DMS153 treated with DMSO at 0.1 percent for 48 hours (cell line): ENCODE results near the gene ACTN3.
"Not testable (repeated sequence)": the region's sequence is repeated elsewhere in the genome, so short reads cannot be mapped to it uniquely, and the experiment has no call there.

Experiments
- DNase-seq: peaks from one replicate; lab custom pipeline; 2025; ENCODE audit not compliant: unreplicated experiment; lab: John Stamatoyannopoulos, UW

Gene ACTN3

DNA sequence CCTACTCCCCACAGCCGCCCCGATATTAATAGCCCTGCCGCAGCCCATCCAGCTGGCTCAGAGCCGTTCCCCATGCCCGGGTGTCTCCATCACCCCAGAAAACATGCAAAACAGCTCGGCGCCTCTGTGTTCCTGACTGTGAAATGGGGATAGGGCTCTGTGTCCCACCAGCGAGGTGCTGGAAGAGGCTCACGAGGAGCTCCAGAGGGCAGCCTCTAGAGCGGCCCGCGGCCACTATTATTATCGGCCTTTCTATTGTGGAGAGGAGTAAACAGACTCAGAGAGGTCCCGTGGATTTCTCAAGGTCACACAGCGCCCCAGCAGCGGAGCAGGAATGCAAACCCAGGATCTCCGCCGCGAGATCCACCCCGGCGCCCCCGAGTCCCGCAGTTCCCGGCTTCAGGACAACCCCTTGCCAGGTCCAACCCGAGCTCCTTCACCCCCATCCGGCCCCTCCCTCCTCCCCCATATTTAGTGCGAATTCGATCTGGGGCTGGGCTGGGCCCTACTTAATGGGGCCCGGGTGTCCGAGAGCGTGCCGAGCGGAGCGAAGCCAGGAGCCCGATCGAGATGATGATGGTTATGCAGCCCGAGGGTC lies at the start of gene ACTN3:
Gene ACTN3 (plus strand): TSS at position 536 of the 598 bp plus-strand sequence. CDS start 35 bp downstream, at position 571.
- no peak for DNase-seq

GRCh38 chr11:66497206-66497605 lies 49.5 kb upstream of the ACTN3 start:
- no peak for DNase-seq

GRCh38 chr11:66498506-66498905 lies 48.2 kb upstream of the ACTN3 start:
- DNase-seq = no peak

DNA sequence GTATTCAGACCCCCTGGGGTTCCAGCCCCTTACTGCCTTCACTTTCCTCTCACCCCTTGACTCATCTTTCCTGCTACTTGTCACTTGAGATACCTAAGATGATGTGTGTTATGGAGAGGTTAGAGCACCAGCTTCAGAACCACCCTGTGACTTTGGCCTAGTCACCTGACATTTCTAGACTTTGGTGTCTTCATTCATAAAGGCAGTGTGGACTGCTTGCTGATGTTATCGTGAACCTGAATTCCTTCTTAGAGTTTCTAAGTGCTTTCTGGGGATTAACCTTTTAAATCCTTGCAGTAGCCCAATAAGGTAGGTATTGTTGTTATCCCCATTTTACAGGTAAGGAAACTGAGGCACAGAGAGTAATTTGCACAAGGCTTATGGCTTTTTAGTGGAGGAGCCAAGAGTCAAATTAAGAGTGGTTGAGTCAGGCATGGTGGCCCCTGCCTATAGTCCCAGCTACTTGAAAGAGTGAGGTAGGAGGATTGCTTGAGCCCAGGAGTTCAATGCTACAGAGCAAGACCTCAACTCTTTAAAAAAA lies 41.4 kb upstream of the ACTN3 start:
- DNase-seq = no peak

DNA sequence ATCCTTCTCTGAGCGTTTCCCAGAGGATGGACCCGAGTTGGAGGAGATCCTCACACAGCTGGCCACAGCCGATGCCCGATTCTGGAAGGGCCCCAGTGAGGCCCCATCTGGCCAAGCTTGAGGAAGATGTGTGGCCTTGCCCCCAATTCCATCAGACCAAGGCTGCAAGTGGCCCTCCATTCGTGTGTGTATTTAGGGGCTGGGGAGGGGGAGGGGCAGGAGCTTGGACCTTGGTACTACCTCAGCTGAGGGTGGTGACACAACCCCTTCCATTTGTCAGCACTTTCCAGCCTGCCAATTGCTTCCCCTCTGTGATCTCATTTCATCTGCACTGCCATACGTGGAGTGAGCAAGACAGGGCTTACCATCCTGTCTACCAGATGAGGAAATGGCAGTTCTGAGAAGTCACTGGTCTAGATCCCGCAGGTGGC lies 37.6 kb upstream of the ACTN3 start:
- no peak for DNase-seq

GRCh38 chr11:66510271-66510989 lies 36.3 kb upstream of the ACTN3 start, which contains the start of gene BBS1:
Gene BBS1 (plus strand): TSS chr11:66510635. CDS start chr11:66510660, 25 bp downstream.
- peak; percentile 54 for DNase-seq

GRCh38 chr11:66510990-66511339 lies 35.7 kb upstream of the ACTN3 start:
- no peak for DNase-seq

- DNase-seq = no peak
Measured at GRCh38 chr11:66523611-66524010, 23.1 kb upstream of the ACTN3 start.

GRCh38 chr11:66524304-66525040 lies 22.2 kb upstream of the ACTN3 start:
- no peak for DNase-seq

DNA sequence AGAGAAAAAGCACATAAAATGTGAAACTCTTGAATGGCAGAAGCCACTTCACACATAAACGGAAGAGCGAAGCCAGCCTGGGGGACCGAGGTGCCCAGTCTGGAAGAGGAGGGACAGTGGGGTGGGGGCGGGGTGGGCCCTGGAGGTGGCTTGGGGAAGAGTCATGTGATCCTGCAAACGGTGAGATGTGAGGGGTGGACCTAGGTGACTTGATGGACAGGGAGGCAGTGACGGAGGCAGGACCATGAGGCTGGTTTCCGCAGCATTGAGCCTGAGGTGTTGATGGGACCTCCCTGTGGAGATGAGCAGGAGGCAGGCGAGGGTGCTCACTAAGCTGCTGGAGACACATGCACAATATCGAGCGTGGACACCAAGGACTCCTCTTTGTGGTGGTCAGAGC lies 17.6 kb upstream of the ACTN3 start:
- DNase-seq = no peak

GRCh38 chr11:66529655-66530054 lies 17.0 kb upstream of the ACTN3 start:
- DNase-seq = no peak

DNA sequence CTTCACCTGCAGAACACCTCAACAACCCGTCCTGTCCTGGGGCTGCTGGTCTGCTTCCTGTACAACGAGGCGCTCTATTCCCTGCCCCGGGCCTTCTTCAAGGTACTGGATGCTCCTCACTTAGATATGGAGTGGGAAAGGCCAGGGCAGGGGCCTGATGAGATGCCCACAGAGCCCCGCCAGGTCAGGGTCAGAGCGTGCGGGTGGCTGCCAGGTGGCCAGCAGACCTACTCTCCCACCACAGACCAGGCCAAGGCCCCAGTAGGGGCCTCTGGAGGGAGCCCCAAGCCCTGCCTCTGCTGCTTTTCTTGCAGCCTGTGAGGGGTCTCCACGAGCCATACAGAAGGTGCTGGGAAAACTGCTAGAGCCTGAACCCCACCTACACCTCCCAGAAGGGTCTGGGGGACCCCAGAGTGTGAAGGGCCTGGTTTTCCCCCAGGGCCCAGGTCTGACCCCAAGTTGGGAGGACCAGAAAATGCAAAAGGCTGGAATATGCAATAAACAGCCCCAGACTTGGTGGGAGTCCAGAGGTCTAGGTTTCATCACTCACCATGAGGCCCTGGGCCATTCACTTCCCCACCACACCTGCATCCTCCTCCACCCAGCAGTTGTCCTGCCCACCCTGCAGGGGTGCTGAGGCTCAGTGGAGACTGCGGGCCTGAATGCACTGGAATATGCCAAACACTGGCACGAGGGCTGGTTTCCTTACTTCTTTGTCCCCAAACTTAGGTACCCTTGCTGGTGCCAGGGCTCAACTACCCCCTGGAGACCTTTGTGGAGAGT lies 15.6 kb upstream of the ACTN3 start:
- no peak for DNase-seq

GRCh38 chr11:66531841-66532240 lies 14.9 kb upstream of the ACTN3 start:
- DNase-seq = no peak

- no peak for DNase-seq
Measured at GRCh38 chr11:66532784-66533183, 13.9 kb upstream of the ACTN3 start.

DNA sequence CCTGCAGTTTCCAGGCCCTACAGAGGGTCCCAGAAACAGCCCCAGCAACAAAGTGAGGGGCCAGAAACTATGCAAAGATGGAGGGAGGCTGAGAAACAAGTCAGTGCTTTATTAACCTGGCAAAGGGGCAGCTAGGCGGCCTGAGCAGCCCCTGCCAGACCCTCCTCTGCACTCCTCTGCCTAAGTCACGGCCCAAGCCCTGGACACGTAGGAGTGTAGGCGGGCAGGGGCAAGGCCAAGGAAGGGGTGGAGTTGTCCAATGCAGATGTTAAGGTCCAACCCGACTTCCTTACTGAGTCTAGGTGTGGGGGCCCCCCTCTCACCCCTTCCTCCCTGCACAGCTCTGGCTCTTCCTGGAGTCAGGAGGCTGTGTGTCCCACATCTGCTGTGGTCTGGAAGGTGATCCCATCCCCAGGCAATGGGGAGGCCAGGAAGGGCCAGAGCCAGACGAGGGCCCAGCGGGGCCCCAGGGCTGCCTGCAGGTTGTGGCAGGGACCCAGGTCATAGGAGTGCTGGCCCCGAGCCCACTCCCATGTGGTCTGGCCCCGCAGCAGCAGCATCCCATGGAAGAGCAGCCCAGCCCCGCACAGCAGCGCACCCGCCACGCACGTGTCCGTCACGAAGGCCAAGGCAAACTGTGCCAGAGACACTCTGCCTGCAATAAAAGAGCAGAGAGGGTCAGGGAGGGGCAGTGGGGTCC lies 7.4 kb upstream of the ACTN3 start:
- no peak for DNase-seq

- DNase-seq = no peak
Measured at GRCh38 chr11:66539870-66540213, 6.9 kb upstream of the ACTN3 start.

GRCh38 chr11:66540598-66540997 lies 6.1 kb upstream of the ACTN3 start:
- not testable (repeated sequence) for DNase-seq

DNA sequence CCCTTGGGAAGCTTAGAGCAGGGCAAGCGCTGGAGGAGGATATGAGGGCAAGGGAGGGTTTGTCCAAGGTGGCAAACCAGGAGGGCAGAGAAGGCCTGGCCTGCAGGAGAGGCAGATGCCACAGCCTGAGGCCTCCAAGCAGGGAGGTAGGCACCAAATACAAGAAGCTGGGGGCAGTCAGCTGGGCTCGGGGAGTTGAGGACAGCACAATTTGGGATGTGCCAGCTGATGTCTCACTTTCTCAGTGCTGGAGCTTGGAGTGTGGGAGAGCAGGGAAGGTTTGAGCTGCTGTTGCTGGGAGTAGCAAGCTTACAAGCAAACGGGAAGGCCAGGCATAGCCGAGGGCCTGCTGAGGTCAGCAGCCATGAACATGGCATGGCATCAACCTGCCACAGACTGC lies 4.8 kb upstream of the ACTN3 start:
- DNase-seq = no peak

DNA sequence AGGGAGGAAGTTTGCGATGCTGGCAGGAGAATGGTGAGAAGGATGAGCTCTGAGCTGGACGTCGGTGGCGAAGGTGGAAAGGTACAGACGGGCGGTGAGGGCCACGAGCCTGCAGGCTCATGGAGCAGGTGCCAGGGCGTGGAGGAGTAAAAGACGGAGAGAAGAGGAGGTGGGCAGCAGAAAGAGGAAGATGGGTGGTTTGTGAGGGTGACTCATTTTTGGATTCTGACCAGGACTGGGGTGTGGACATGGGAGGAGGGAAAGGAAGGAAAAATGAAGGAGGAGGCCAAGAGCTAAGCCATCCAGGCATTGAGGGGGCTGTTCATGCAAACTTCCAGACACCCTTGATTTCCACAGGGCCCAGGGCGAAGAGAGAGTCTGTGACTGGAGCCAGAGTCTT lies 4.3 kb upstream of the ACTN3 start:
- DNase-seq = no peak

GRCh38 chr11:66543263-66544107 lies 3.2 kb upstream of the ACTN3 start:
- no peak for DNase-seq
